PC-9 (cell line): Measurements from ENCODE around the gene DZIP3. TPM values are rescaled to one million over a fixed set of nuclear protein-coding genes. Genes with fewer than 3 reads are reported as not detected.
A peak's percentile ranks its signal among the peaks of the same experiment; 100 is the strongest.

Experiments
- BruUV-seq: library from RNA; stranded (reverse); fragments of 400-500 nt; replicated peaks from 2 replicates; lab custom pipeline; 2021; lab: Mats Ljungman, UMichigan
- CTCF ChIA-PET: fragments of 300-600 bp; sonication (Branson Sonifier 250); formaldehyde crosslinking; loops from one replicate; lab custom pipeline; 2022; ENCODE audit warnings: antibody characterized with exemption; lab: Charles Lee
- POLR2A ChIA-PET: fragments of 300-600 bp; sonication (Branson Sonifier 250); formaldehyde crosslinking; loops from one replicate; lab custom pipeline; 2022; ENCODE audit warnings: antibody characterized with exemption; ENCODE audit not compliant: unreplicated experiment; lab: Charles Lee
- DNase-seq, 2 experiments: peaks; one replicate each; pipeline versions ENCODE4 v3.0.0 to v3.0.0-alpha.2; 2015 to 2022; ENCODE audit warnings: mixed read lengths in 1 of 2
- H2AFZ ChIP-seq: fragments of 200-600 bp; sonication (generic); 2 replicates; pipeline ENCODE4 v1.8.1; 2017; ENCODE audit warnings: antibody characterized with exemption
- H3F3A ChIP-seq: fragments of 200-600 bp; sonication (generic); 2 replicates; pipeline ENCODE4 v1.8.1; 2017; ENCODE audit warnings: antibody characterized with exemption, mild to moderate bottlenecking, low read depth; ENCODE audit not compliant: insufficient read depth
- H3K27ac ChIP-seq: fragments of 200-600 bp; sonication (generic); 2 replicates; pipeline ENCODE4 v1.6.1; 2016; ENCODE audit warnings: mixed run types
- H3K27me3 ChIP-seq: fragments of 200-600 bp; sonication (generic); 2 replicates; pipeline ENCODE4 v1.6.1; 2016; ENCODE audit warnings: low read depth, mixed run types; ENCODE audit not compliant: insufficient read depth
- H3K36me3 ChIP-seq: fragments of 200-600 bp; sonication (generic); 2 replicates; pipeline ENCODE4 v1.6.1; 2016; ENCODE audit warnings: low read depth, mixed run types
- H3K4me1 ChIP-seq: fragments of 200-600 bp; sonication (generic); replicated peaks from 2 replicates; pipeline ENCODE4 v1.6.1; 2016; ENCODE audit warnings: mixed run types; ENCODE audit not compliant: insufficient read depth
- H3K4me2 ChIP-seq: fragments of 200-600 bp; sonication (generic); 2 replicates; pipeline ENCODE4 v1.6.1; 2017; ENCODE audit warnings: mixed run types
- H3K4me3 ChIP-seq: fragments of 200-600 bp; sonication (generic); 2 replicates; pipeline ENCODE4 v1.6.1; 2016; ENCODE audit warnings: mixed run types
- H3K79me2 ChIP-seq: fragments of 200-600 bp; sonication (generic); 2 replicates; pipeline ENCODE4 v1.6.1; 2017; ENCODE audit warnings: low read depth, mixed run types
- H3K9me2 ChIP-seq: fragments of 200-600 bp; sonication (generic); 2 replicates; pipeline ENCODE4 v1.8.1; 2017; ENCODE audit warnings: mild to moderate bottlenecking; ENCODE audit not compliant: insufficient read depth
- H3K9me3 ChIP-seq: fragments of 200-600 bp; sonication (generic); 2 replicates; pipeline ENCODE4 v1.8.1; 2016; ENCODE audit warnings: low read depth; ENCODE audit not compliant: insufficient read depth
- H4K20me1 ChIP-seq: fragments of 200-600 bp; sonication (generic); 2 replicates; pipeline ENCODE4 v1.8.1; 2017; ENCODE audit not compliant: insufficient read depth
- EZH2 ChIP-seq: fragments of 200-600 bp; sonication (generic); IDR thresholded peaks from 2 replicates; pipeline ENCODE4 v1.8.0; 2017; ENCODE audit warnings: antibody characterized with exemption, low read depth
- intact Hi-C: fragments of 100-400 bp; cut with micrococcal nuclease; formaldehyde crosslinking; loops from one replicate; pipeline ENCODE4 v1.10.0; 2022; ENCODE audit not compliant: unreplicated experiment
- total RNA-seq: library from RNA; stranded (reverse); gene quantifications from 2 replicates; pipeline ENCODE4 v1.2.3, GENCODE V29; 2021
- TF ChIP-seq, protein P1 (sequence below): fragments of 200-600 bp; sonication (generic); conservative IDR thresholded peaks from 2 replicates; pipeline ENCODE4 v1.6.1; 2017; ENCODE audit warnings: mixed run types, antibody characterized with exemption, mild to moderate bottlenecking, moderate library complexity

Gene DZIP3
- total RNA-seq, 1 experiment from 2014 or later, result 14.5 TPM

DNA sequence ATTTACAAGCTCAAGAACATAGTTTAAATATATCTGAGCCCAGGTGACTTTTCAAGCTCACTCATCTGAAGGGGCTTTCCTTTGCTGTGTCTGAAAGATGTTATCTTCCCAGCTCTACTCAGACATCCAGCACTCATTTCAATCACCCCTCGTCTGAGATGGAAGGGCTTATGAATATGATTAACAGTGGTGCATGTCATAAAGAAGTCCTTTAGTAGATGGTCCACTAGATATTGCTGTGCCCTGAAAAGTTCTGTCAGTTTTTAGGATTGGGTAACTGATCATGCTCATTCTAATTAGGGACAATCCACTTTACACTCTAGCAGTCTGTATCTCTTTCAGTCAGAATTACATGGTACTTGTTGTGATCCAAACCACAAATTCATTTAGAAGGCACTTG lies 139.4 kb downstream of the DZIP3 start:
- Histone ChIP-seq H3K79me2 (no peaks in the 10 kb centered on the region), H4K20me1 (no peaks in the 10 kb centered on the region), H3K9me2 (no peaks in the 10 kb centered on the region), H3K4me3 (no peak overlapping the region), H3K27ac (no peak overlapping the region), H3F3A (no peaks in the 10 kb centered on the region), H3K4me2 (no peak overlapping the region), H3K27me3 (peaks cover 18% of the 10 kb centered on the region), H3K4me1 (no peaks in the 10 kb centered on the region), H3K9me3 (no peaks in the 10 kb centered on the region), H3K36me3 (no peaks in the 10 kb centered on the region), H2AFZ (no peak overlapping the region)
- ChIA-PET POLR2A (no interaction called here), CTCF (no interaction called here)
- TF ChIP-seq, protein P1, sequence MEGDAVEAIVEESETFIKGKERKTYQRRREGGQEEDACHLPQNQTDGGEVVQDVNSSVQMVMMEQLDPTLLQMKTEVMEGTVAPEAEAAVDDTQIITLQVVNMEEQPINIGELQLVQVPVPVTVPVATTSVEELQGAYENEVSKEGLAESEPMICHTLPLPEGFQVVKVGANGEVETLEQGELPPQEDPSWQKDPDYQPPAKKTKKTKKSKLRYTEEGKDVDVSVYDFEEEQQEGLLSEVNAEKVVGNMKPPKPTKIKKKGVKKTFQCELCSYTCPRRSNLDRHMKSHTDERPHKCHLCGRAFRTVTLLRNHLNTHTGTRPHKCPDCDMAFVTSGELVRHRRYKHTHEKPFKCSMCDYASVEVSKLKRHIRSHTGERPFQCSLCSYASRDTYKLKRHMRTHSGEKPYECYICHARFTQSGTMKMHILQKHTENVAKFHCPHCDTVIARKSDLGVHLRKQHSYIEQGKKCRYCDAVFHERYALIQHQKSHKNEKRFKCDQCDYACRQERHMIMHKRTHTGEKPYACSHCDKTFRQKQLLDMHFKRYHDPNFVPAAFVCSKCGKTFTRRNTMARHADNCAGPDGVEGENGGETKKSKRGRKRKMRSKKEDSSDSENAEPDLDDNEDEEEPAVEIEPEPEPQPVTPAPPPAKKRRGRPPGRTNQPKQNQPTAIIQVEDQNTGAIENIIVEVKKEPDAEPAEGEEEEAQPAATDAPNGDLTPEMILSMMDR, result no peak
- no TSS peak for BruUV-seq
- intact Hi-C loops, result no loop called here
- no peak for DNase-seq

DNA sequence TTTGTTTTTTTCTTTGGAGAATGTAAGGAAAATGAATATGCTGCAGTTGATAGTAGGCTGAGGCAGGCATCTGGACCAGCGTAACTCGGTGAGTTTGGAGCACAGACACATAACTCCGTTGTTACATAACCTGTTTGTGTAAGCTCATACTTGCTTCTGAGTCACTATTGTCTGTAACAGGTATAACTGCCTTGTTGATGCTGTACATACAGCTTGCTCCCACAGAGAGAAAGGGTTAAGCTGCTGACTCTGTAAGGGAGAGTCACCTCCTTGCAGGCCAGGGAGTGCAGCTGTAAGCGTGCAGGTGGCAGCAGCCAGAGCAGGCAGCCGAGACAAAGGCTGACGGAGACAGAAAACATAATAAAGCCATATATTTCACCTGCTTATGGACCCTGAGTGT lies 147.3 kb downstream of the DZIP3 start:
- POLR2A ChIA-PET, result interaction anchor here (0.6 kb wide), 1 partner anchor 352 kb away, joined by 5 read pairs; no protein-coding TSS in a partner anchor
- Histone ChIP-seq H3K27ac (no peak overlapping the region), H2AFZ (no peak overlapping the region), H3F3A (no peaks in the 10 kb centered on the region), H3K4me3 (no peak overlapping the region), H3K27me3 (peaks cover 16% of the 10 kb centered on the region; the same call in 1 of the 2 replicates), H3K36me3 (no peaks in the 10 kb centered on the region), H3K4me2 (no peak overlapping the region), H3K4me1 (no peaks in the 10 kb centered on the region), H3K9me3 (no peaks in the 10 kb centered on the region), H3K9me2 (no peaks in the 10 kb centered on the region), H3K79me2 (no peaks in the 10 kb centered on the region), H4K20me1 (no peaks in the 10 kb centered on the region)
- DNase-seq, result peak in 1 of 2 experiments; percentile 65
- no peak for TF ChIP-seq EZH2
- TF ChIP-seq, protein P1, result no peak
- CTCF ChIA-PET, result no interaction called here
- intact Hi-C loops, result no loop called here
- no TSS peak for BruUV-seq

DNA sequence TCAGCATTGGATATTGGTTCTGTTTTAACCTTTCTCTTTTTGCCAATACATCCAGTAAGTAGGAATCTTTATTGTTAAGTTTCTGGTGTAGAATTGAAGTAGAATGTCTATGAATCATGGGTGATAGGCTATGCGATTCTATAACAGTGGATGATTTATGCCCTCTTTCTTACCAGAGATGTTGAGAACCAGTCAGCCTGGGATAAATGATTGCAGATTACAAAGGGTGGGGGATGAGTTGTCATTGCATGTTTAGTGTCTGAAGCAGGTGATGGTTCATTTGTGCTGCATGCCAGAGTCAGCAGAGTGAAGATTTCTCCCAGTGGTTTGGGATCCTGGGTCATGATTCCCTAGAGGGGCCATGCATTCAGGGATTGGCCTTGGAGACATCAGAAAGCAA lies 153.4 kb downstream of the DZIP3 start:
- Histone ChIP-seq H3K9me2 (no peaks in the 10 kb centered on the region), H3K4me1 (no peaks in the 10 kb centered on the region), H2AFZ (no peak overlapping the region), H3K27me3 (no peaks in the 10 kb centered on the region), H3K79me2 (no peaks in the 10 kb centered on the region), H3F3A (no peaks in the 10 kb centered on the region), H3K9me3 (no peaks in the 10 kb centered on the region), H4K20me1 (no peaks in the 10 kb centered on the region), H3K4me3 (no peak overlapping the region), H3K27ac (no peak overlapping the region), H3K36me3 (no peaks in the 10 kb centered on the region), H3K4me2 (no peak overlapping the region)
- BruUV-seq, result no TSS peak
- POLR2A ChIA-PET, result no interaction called here
- no peak for DNase-seq
- intact Hi-C loops, result no loop called here
- CTCF ChIA-PET, result no interaction called here
- no peak for TF ChIP-seq EZH2
- TF ChIP-seq, protein P1, result no peak

Other genes starting within 250 kb of the DZIP3 start
- gene MYH15, start 79.1 kb upstream of the DZIP3 start, total RNA-seq, result 0.95 and 2.3 TPM in 2 replicates
- gene CIP2A, start 284 bp upstream of the DZIP3 start, total RNA-seq, result 40.6 and 41.1 TPM in 2 replicates
- not detected in 2 replicates for gene RETNLB, start 167.7 kb downstream of the DZIP3 start, total RNA-seq
- gene TRAT1, start 233.1 kb downstream of the DZIP3 start, total RNA-seq, result not detected in 2 replicates